Medulla oblongata (tissue), 1 donor: ENCODE measurements around the gene SFT2D3.

ENCODE experiments used
- DNase-seq: peaks from one replicate; pipeline ENCODE4 v3.0.0-alpha.2; 2015; ENCODE audit errors: extremely low spot score

SFT2D3 gene

DNA sequence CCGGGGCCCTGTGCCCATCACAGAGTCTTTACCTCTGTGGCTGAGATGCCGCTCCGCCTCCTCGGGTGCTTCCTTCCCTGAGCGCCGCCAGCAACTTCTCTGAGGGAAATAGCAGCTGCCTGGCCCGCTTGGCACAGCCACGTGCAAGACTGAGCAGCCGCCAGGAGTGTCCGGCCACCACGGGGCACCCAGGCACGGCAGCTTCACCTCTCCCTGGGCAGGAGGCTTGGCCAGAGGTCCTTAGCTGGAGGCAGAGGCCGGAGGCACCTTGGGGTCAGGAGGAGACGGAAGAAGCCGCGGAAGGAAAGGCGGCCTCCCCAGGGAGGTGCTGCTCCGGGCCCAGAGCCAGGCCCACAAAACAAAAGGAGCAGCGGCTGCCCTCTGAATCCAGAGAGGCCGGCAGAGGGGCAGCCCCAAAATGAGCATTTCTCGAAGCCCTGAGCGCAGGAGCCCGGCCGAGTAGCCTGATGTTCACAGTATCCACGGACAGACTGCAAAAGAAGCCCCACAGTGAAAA is 20.0 kb upstream of the SFT2D3 start:
- DNase-seq, result peak; percentile 20

DNA sequence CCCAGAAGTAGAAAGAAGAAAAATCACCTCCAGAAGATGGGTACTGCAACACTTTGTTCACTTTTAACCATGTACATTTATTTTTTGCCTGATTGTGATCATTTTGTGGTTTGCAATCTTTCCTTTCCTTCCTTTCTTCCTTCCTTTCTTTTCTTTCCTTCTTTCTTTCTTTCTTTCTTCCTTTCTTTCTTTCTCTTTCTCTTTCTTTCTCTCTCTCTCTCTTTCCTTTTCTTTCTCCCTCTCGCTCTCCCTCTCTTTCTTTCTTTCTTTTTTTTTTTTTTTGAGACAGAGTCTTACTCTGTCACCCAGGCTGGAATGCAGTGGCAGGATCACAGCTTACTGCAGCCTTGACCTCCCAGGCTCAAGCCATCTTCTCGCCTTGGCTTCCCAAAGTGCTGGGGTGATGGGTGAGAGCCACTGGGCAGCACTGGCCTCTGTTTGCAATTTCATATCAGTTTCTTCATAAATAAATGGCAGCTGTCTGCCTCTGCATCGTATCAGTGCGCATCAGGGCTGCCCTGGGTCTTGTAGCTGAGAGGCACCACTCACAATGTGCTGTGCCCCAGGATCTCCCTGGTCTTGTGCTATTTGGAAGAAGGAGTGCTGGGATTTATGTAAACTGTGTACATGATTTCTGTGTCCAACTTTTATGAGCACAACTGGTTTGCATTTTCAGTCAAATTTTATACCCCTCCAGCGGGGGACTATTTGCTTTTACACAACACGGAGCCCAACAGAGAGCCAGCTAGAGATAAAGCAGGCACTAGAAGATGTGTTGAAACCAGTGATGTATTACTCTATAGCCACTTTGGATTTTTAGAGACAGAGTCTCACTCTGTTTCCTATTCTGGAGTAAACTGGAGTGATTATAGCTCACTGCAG is 19.1 kb upstream of the SFT2D3 start:
- DNase-seq, result no peak

DNA sequence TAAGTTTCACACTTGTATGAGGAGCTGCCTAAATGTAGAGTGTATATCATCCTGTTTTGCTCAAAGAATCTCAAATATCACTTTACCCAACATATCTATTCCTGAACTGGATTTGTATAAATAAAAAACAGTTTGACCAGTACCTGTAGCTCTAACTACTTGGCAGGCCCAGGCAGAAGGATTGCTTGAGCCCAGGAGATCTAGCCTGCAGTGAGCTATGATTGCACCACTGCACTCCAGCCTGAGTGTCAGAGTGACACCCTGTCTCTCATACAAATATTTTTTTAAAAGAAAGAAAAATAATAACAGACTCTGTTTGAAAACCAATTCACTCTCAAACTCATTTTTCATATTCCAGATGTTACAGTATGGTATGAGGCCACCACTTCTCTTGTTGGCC is 18.2 kb upstream of the SFT2D3 start:
- no peak for DNase-seq

DNA sequence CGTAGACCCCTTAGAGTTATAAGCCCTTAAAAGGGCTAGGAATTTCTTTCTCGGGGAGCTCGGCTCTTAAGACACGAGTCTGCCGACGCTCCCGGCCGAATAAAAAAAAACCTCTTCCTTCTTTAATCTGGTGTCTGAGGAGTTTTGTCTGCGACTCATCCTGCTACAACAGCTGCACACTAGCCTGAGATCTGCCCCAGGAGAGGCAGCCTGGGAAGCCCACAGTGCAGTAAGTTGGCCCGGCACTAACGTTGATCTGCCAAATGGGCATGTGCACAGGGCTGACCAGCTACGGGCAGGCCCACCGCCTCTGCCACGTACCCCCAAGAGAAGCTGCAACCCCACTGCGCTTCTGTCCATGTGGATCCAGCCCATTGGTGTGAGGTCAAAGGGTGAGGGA is 17.5 kb upstream of the SFT2D3 start:
- no peak for DNase-seq

DNA sequence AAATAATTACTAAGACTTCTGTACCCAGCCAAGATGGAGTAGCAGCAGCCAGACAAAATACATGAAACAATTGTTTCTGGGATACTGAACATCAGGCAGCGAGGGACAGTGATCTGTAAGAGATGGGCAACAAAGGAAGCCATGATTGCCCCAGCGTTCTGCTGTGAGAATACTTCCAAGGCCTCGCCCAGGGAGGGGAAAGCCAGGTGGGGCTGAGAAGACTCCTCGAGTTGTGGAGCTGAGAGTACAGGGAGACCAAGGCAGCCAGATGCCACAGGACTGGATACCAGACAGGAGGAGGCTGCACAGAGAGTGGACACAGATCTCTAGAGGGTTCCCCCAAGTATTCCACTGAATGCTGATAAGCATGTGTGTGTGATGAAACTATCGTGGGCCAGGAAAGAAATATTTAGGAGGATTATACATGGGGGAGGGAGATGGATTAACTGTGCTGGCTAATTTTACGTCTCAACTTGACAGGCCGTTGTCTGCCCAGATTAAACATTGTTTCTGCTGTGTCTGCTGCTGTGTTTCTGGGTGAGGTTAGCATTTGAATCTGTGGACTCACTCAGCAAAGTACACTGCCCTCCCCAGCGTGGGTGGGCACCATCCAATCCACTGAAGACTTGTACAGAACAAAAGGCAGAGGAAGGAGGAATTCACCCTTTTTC is 15.8 kb upstream of the SFT2D3 start:
- no peak for DNase-seq

DNA sequence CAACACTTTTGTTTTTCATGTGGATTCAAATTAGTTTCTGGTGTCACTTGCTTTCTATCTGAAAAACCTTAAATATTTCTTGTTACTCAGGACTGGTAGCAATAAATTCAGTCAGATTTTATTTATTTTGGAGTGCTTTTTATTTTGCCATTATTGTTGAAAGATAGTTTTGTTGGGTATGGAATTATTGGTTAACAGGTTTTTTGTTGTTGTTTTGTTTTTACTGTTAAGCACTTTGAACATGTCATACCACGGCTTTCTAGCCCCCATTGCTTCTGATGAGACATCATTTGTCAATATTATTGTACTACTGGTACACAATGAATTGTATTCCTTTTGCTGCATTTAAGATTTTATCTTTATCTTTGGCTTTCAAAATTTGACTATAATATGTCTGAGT is 12.9 kb upstream of the SFT2D3 start:
- no peak for DNase-seq

DNA sequence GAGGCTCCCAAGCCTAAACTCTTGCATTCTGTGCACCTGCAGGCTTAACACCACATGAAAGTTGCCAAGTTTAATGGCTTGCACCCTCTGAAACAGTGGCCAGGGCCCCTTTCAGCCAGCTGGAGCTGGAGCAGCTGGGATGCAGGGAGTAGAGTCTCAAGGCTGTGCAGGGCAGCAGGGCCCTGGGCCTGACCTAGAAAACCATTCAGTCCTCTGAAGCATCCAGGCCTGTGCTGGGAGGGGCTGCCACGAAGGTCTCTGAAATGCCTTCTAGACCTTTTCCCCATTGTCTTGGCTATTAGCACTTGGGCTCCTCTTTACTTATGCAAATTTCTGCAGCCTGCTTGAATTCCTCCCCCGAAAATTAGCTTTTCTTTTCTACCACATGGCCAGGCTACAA is 10.6 kb upstream of the SFT2D3 start:
- no peak for DNase-seq

DNA sequence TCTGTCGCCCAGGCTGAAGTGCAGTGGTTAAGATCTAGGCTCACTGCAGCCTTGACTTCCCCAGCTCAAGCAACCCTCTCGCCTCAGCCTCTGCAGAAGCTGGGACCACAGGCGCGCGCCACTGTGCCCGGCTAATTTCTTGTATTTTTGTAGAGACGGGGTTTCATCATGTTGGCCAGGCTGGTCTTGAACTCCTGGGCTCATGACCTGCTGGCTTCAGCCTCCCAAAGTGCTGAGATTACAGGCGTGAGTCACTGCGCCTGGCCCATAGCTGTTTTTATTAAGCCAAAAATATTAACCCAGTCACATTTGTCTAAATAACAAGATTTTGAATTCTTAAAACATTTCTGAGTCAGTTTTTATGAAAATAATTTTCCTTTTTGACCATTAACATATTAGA is 6.3 kb upstream of the SFT2D3 start:
- no peak for DNase-seq

DNA sequence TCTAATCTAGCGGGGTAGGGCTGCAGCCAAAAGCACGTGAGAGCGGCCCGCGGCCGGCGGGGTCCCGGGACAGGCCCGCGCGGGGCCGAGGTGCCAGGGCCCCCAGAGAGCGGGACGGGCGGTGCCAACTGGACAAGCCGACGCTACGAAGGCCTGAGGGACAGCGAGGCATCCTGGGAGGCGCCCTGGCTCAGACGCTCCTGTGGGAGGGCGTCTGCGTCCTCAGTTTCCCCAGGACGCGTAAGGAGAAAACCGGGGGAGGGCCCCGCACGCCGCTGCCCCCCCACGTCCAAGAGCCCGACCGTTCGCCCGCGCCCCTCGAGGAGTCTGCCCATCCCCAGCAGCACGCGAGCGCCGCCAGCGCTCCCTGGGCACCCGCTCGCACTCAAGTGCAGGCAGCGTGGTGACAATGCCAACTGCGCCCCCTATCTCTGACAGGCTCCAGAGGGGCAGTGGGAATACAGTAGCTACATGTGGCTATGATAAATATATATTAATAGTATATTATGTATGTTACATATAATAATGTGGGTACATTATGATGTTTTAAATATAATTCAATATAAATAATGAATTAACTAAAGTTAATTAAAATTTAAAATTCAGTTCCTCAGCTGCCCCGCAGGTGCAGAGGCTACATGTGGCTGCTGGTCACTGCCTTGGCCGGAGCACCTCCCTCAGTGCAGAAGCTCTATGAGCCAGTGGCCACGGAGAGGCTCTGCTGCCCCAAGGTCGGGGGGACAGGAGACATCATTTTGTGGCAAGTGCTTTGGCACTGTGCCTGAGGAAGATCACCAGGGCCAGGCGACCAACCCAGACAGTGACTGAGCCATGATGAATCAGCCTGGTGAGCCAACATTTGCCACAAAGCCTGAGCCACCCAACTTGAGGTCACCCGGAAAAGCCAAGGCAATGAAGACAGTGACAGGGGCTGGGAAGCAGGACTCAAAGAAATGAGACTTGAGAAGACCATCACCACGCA is 5.5 kb upstream of the SFT2D3 start:
- peak; percentile 82 for DNase-seq

DNA sequence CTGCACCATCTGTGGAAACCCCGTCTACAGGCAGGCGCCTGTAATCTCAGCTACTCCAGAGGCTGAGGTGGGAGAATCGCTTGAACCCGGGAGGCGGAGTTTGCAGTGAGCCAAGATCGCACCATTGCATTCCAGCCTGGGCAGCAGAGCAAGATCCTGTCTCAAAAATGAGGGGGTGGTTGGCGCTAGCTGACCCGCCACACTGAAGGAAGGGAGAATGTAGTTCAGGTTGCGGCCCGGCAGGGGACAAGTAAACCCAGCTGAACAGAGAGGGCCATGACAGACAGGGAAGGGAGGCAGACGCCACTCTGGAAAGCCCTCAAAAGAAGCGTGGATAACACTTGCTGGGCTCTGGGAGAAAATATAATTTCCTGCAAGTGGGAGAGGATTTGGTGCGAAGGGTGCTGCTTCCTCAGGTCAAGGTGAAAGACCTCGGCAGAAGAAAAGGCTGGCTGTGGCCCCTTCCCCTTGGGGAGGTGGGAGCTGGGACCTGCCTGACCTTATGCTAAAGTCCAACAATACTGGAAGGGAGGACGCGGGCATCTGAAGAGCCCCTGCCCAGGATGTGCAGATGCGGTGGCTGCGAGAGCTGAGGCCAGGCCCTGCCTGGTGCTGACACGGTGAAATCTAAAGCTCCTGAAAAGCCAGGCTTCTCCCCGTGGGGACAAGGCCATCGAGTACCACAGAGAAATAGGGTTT is 3.7 kb upstream of the SFT2D3 start:
- DNase-seq, result no peak

DNA sequence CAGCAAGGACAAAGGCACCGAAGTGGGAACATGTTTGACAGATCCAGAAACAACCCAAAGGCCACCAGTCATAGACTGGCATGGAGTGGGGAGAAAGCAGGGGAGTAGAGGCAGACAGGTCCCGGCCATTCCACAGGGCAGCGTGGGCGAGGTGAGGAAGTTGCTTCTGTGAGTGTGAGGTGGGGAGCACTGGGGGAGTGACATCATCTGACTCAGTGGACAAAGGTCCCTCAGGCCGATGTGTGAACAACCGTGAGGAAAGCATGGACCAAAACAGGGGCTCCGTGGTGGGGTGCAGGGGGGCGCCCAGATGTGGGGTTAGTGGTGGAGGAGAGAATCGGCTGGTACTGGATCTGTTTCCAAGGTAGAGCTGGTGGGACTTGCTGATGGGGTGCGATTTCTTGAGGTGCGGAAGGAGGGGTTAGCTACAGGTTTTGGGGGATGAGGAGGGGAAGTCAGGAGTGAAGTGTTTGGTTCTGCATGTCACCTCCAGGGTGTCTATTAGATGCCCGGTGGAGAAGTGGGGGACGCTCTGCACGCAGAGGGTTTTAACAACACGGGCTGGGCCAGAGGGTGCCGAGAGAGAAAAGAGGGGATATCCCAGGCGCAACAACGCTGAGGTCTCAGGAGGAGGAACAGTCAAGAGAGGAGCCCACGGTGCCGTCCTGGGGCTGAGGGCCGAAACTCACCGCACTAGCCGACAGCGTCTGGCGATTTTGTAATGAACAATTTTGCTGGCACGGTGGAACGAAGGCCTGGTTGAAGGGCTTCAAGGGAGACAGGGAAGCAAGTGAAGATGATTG is 2.5 kb upstream of the SFT2D3 start:
- DNase-seq, result no peak

DNA sequence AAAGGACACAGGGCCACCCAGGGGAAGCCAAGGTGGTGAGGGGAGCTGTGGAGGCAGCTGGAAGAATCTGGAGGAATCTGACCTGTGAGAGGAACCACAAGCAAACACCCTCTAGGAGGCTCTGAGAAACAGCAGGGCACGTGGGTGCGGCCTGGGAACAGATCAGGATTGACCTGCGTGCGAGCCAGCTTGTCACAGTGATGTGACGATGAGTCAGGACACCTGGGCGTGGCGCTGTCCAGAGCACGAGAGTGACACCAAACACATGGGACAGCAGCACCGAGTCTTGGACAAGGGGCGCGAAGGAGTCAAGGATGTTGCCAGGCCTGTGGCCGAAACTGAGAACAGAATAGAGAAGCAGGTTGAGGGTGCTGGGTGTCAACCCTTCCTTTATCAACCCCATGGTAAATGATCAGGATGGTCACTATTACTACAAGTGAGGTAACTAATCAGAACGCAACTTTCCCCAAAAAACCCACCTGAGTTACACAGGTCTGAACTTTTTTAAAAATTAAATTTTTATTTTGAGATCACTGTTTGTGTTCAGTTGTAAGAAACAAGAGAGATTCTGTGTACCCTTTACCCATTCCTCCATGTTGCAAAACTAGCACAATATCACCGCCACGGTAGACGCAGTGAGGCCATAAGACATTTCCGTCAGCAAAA is 637 bp upstream of the SFT2D3 start:
- DNase-seq, result peak; percentile 67

DNA sequence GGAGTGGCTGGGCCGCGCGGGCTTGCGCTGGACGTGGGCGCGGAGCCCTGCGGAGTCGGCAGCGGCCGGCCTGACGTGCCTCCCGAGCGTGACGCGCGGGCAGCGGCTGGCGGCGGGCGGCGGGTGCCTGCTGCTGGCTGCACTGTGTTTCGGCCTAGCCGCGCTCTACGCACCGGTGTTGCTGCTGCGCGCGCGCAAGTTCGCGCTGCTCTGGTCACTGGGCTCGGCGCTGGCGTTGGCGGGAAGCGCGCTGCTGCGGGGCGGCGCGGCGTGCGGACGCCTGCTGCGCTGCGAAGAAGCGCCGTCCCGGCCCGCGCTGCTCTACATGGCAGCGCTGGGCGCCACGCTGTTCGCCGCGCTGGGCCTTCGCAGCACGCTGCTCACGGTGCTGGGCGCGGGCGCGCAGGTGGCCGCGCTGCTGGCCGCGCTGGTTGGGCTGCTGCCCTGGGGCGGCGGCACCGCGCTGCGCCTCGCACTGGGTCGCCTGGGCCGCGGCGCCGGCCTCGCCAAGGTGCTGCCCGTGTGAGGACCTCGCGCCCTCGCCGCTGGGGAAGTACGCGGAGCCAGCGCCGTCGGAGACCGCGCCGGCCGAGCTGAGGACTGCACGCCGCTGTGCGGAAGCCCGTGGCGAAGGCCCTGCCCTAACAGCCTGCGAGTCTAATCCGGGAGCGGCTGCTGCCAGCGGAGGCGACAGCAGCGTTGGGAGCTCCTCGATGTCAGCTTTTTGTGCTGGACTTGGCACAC is 526 bp downstream of the SFT2D3 start:
- DNase-seq, result peak; percentile 56

DNA sequence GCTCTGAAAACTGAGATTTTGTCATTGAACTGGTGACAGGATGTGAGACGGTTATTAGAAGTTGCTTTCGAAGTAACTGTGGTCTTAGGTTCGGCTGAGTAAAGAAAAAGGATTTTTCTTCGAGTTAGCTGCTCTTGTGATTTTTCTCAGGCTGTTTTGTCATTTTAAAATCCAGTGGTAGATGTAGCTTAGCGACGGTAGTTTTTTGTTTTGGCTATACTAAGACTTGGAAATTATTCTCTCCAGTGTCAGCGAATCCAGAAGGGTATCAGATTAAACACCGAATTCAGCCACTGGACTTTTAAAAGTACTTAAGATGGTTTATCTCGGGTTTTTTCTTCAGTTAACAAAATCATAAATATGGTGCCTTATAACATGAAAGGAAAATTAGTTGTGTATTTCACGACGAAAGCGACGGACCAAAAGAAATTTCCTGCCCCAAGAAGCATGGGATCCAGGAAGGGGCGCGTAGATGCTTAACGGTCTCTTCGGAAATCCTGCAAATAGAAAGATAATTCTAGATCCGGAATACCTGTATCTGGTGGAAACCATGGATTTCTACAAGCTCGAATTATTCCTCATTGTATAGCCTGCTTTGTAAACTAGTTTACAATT is 1.2 kb downstream of the SFT2D3 start:
- no peak for DNase-seq

DNA sequence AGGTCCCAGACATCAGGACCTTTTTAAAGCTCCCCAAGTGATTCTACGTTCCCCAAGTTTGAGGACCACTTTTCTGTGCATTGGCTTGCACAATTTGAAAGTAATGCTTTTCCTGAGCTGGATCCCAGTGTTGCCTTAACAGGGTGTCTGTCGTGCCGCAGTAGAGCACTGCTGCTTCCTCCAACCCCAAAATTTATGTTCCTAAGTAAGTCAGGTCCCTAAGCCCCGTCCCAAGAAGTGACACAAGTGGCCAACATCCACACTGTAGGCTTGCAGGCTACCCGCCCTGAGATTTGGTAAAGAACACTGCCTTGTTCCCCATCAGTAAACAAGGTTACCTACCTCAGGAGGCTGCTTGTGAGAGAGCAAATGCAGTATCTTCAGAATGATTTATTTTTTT is 2.0 kb downstream of the SFT2D3 start:
- DNase-seq, result no peak

DNA sequence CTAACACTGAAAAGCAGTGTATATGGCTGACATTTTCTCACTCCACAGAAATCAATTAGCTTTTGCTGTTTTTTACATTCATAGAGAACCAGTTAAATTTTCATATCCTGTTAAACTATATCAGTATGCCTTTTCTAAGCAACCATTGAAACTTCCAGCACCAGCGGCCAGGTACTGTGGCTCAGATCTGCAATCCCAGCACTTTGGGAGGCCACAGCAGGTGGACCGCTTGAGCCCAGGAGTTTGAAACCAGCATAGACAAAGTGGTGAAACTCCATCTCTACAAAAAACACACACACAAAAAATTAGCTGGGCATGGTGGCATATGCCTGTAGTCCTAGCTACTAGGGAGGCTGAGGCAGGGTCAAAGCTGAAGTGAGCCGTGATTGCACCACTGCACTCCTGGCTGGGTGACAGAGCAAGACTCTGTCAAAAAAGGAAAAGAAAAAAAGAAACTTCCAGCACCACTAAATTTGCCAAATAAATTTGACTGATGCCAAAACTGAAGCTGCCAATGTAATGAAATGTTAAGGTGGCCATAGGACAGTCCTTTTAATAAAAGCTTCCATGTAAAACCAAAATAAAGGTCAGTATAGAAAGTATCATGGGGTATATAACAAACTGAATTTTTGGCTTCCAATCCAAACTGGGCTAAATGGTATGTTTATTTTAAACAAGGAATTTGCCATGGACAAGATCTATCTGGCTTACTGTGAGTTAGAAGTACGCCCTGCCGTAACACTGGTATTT is 3.5 kb downstream of the SFT2D3 start:
- no peak for DNase-seq

DNA sequence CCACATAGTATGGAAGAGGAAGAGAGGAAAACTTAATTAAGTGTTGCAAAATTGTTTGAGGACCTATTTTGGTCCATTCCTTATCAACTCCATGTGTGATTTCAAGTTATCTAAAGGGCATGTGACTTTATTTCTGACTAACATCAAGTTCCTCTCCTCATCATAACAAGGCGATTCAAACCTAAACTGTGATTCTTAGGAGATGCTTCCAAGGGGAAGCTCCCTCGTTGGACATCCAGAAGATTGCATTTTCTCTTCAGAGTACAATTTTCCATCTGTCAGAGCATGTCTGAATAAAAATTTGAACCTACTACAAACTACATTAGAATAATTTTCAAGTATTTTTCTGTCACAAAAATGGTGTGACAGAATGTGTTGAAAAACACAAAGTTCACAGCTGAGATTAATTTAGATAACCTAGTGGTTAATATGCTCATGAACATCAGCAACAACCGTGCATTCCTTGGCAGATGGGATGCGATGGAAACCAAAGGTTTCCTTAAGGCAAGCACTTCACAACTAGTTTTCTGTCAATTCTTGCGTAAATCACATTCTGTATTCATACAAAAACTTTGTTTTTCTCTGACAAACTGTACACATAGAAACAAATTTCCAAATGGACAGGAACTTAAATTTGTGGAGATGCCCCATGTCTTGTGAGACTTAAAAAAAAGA is 4.2 kb downstream of the SFT2D3 start:
- DNase-seq, result no peak
